IPS-11a (cell line): ENCODE measurements around the gene ANKRD6.
"Not testable (repeated sequence)": the region's sequence is repeated elsewhere in the genome, so short reads cannot be mapped to it uniquely, and the experiment has no call there.

ENCODE experiments used
- H3K4me3 ChIP-seq: one replicate; pipeline ENCODE4 v1.5.1; 2013; ENCODE audit warnings: low read depth, low read length, control low read depth

Gene ANKRD6

DNA sequence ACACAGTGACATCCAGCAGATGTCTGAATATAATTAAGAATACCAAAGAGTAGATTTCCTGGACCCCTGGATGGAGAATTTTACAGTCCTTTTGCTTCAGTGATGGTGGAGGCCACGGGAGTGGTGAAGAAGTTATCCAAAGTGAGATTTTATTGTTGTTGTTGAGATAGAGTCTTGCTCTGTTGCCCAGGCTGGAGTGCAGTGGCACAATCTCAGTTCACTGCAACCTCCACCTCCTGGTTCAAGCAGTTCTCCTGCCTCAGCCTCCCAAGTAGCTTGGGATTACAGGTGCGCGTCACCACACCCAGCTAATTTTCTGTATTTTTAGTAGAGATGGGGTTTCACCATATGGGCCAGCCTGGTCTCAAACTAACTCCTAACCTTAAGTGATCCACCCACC is 208.6 kb downstream of the ANKRD6 start:
- H3K4me3 ChIP-seq = not testable (repeated sequence)

DNA sequence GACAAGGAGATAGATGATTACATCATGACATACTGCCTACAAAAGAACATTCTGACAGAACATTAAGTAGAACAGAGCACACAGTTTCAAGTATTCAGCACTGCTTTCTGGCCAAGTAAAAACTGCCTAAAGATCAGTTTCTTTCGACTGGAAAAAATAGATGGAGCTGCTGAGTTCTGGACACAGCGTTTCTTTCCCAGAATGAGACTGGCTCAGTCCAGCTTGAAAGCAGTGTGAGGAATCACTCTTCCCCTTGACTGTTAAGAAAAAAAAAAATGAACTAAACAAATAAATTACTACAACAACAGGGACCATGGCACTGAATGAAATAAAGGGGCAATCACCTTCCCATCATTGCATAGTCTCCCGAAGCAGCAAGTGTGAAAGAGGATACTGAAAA is 210.0 kb downstream of the ANKRD6 start:
- H3K4me3 ChIP-seq = no peak overlapping the region

DNA sequence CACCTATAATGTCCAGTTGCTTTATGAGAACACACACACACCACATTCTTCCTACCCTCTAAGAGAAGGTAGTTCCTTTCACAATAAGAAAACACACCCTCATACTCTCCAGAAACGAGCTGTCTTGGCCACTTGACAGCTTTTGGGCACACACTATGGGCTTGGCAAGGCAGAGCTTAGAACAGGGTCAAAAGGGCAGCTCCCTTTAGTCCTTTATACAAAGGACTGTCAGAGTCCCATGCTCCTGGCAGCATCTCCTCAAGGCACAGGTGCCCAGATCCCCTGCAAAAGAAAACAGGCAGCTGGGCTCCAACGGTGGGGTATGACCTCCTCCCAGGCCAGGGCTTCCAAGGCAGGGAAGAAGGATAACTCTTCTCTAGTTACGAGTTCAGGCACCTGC is 210.5 kb downstream of the ANKRD6 start:
- no peak overlapping the region for H3K4me3 ChIP-seq

DNA sequence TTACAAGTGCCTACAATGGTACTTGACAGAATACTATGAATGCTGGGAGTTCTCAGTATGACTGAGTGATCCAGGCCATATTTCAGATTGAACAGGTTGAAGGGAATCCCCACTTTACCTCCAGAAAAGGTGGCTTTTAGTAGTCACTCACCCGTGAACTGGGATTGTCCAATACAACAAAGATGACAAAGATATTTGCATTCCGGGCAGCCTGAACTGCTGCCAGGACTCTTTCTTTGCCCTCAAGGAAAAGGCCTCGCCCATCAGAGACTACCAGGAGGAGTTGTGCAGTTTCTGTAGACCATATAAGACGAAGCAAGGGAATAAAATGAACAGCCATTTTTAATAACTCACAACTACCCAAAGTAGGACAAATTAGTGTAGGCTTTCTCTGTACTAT is 211.9 kb downstream of the ANKRD6 start:
- no peak overlapping the region for H3K4me3 ChIP-seq

DNA sequence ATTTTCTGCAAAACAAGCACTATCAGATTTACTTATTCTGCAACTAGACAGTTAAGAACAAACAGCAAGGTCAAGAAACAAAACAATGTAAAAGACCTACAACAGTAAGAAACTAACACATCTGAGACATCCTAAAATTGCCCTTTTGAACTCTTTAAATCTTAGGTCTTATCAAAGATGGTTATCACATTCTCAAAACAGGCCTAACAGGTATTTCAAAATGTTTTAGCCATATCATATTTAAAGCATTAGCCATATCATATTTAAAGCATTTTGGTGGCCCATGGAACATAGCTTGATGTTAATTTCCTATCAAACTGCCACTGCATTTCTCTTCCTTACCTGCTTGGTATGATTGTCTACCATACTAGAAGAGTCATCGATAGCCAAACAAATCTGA is 216.7 kb downstream of the ANKRD6 start:
- H3K4me3 ChIP-seq = no peak overlapping the region

DNA sequence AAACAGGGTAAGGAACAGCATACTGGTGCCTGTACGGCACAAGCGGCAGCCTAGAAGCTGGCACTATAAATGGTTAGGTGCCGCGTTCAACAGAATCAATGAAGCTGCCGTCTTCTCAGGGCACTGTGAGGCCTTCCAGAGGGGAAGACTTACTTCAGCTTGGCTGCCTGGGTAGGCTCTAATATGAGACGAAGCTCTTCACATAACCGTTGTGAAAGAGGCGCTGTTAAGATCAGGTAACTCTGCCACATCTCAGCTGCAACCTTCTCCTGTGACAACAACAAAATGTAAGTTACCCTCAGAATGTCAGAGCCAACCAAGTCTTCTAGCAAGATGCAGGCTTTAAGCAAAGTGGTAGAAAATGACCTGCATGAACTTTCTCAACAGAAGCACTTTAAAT is 217.6 kb downstream of the ANKRD6 start:
- H3K4me3 ChIP-seq = no peak overlapping the region

DNA sequence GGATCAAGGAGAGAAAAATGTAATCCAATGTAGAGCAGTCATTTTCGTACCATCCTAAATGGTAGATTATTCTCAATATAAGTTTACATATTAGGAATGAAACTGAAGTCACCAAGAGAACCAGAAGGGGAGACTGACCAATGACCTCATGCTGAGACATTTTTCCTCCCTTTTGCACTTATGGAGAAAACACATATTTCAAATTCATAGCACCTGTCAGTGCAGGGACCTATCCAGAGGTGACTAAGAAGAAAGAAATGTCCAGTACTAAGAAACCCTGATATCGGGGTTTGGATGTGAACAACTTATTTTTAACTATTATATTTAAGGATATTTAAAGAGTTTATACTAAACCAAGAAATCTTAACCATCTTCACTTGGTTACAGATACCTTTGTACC is 222.2 kb downstream of the ANKRD6 start:
- H3K4me3 ChIP-seq = no peak overlapping the region

DNA sequence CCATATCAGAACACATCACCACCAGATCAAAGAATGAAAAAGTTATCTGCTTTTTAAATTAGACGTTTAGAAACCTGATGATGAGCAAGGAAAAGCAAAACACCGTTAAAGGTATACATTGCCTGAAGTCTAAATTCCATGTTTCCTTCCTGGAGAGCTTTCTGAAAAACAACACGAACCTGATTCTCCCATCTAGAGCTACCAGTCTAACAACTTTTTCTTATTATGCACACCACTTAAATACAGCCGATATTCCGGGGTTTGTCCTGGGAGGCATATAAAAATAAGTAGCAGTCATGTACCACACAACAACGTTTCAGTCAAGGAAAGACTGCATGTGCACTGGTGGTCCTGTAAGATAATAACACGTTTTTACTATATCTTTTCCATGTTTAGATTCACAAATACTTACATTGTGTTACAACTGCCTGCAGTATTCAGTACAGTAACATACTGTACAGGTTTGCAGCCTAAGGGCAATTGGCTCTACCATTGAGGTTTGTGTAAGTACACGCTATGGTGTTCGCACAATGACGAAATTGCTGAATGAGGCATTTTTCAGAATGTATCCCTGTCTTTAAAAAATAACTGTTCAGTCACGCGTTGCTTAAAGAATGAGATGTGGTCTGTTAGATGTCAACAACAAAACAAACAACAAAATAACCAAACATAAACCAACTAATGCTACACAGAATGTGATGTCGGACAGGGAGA is 224.7 kb downstream of the ANKRD6 start:
- H3K4me3 ChIP-seq = no peak overlapping the region

DNA sequence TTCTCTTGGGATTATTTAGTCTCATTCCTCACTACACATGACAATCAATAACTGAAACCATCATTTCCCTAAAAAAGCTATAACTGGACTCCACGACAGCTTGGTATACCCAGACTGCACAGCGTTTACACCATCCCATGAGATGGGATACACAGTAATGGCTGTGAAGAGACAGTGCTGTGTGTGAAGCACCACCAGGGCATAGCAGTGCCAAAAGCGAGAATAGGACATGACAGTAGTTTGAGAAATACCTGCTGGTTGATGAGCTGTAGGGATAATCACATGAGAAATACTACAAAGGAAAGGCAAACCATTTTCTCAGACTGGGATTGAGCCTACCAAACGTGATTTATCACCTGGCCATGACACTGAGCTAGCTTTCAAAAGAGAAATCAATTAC is 228.0 kb downstream of the ANKRD6 start:
- H3K4me3 ChIP-seq = no peak overlapping the region

DNA sequence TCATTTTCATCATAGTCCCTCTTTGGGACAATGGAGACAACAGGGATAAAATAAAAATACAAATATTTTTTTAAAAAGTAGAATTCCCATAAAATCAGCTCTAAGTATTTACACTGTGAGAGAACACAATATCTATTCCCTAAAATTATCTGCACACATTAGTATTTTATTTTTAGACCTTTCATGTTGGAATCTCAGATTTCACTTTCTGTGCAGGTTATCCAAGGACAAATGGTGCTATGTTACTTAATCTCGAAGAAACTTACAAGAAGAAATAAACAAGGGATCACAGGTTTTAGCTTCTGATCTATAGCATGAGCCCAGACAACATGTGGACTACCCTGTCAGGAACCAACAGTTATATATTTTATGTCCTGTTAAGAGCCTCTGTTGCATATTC is 228.6 kb downstream of the ANKRD6 start:
- H3K4me3 ChIP-seq = no peak overlapping the region

DNA sequence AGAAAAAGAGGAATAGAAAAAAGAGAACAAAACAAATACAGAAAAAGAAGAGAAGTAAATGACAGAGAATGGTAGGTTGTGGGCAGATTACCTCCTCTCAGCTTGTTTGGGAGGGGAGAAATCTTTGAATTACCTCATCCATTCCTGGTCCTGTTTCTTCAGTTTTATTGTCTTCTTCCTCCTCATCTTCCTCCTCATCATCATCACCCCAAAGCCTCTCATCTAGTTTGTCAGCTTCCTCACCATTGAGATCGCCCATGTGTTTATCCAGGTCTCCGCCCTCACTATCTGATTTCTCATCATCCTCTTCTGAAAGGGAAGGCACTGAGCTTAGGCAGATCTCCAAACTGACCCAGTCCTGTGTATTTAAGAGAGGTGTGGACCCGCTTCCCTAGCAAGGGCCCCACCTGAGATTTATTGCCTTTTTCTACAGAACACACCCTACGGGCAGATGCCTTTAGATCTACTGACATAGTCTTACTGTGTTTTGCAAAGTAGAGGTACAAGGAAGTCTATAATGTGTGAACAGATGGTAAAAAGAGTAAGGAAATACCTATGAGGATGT is 229.8 kb downstream of the ANKRD6 start:
- no peak overlapping the region for H3K4me3 ChIP-seq

DNA sequence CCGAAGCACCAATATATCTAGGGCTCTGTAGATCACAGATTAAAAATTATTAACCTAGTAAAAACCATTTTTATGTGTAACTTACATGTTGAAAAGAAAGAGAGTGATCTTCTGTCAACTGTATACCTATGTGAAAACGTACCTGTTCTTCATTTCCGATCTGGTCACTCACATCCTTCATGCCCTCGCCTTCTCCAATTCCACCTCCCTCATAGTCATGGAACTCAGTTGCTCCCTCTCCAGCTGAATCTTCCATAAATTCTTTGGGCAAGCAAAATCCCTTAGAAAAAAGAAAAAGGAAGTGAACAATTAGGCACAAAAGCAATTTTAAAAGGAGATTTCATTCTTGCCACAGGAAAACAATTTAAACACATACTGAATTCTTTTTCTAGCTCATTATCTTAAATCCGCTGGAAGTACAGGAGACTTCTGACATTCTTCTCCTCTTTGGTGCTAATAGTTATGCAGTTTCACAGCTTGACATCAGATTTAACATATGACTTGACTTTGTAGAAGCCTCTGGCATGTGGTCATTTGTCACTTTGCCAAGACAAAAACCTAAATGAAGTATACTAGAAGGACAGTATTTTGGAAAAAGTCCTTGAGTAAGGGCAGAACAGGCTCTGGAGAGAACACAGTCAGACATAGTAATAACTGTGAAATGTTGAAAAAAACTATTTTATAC is 235.1 kb downstream of the ANKRD6 start:
- no peak overlapping the region for H3K4me3 ChIP-seq

DNA sequence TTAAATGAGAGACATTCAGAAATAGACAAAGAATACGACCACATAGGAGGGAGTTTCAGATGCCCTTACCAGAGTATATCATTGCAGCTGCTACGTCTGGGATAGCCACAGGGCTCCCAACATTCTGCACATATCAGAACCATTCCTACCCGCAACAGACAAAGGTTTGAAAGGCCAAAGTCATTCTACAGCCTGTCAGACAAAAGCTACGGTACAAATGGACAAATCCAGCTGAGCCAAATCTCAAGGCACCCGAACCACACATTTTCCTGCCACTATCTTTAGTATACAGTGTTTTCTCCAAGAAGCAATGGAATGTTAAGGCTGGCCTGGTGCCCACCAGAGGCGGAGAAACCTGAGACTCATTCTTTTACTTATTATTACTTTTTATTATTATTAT is 236.1 kb downstream of the ANKRD6 start:
- H3K4me3 ChIP-seq = no peak overlapping the region

DNA sequence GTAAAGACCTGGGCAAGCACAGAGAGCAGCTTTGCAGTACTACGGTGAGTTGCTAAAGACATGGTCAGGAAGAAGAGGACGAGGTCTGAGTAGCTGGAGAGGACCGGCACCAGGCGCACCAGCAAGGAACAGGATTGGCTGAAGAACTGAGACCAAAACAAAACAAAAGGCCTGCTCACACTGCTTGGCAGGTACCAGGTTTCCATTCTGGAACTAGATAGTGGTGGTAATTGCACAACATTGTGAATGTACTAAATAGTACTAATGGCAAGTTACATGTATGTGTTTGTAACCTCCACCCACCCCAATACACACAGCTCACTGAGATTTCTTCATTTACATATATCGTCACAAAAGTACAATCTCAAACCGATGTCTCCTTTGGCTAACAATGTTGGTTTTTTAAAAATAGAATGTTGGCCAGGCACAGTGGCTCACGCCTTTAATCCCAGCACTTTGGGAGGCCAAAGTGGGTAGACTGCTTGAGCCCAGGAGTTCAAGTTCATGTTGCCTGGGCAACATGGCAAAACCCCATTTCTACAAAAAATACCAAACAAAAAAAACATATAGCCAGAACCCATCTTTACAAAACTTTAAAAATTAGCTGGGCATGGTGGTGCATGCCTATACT is 238.1 kb downstream of the ANKRD6 start:
- H3K4me3 ChIP-seq = no peak overlapping the region

DNA sequence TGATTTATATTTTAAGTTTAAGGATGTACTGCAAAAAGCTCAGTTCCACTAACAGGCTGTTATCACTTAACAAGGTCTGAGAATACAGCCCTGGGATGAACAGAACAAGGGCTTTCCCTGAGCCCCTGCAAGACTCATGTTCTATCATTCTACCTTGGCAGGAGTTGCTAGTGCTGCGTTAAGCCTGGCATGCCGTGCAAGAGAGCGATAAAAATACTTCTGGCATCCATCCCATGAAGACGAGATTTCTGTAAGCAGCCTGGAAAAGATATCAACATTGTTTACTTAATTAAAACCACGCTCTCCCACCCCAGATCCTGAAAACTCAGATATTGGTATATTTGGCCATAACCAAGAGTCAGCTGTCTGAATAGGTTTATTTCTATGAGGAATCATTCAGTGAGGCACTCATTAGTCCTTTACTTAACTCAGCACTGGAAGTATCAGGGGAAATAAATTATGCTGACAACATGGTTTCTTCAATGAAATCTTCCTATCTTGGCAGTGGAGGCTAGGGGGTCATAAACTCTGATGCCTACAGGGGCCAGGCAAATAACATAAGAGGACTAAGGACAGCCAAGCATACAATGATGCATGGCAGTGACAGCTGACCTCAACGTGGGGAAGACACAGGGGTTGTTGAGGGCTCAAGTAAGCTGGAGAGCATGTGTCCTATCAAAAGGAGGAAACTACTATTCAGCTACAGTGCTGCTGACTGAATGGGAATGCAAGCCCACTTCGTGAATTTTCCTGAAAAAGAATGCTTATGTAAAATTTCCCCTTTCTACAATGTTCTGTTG is 243.2 kb downstream of the ANKRD6 start:
- H3K4me3 ChIP-seq = no peak overlapping the region

DNA sequence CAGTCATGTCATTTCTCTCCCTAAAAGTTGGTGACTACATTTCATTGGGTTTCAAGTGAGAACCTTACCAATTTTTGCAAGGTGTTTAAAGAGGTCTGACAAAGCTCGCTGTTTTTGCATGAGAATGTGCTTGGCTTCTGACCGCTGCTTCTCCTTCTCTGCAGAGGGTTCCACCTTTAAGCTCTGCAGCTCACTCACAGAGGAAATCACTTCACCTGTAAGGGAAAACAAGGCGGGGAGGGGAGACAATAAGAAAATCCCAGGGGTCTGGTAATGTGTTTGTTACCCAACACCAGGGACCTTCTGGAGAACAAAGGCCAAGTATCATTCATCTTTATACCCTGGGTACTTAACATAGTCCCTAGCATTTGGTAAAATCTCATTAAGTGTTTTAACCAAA is 245.6 kb downstream of the ANKRD6 start:
- H3K4me3 ChIP-seq = no peak overlapping the region

DNA sequence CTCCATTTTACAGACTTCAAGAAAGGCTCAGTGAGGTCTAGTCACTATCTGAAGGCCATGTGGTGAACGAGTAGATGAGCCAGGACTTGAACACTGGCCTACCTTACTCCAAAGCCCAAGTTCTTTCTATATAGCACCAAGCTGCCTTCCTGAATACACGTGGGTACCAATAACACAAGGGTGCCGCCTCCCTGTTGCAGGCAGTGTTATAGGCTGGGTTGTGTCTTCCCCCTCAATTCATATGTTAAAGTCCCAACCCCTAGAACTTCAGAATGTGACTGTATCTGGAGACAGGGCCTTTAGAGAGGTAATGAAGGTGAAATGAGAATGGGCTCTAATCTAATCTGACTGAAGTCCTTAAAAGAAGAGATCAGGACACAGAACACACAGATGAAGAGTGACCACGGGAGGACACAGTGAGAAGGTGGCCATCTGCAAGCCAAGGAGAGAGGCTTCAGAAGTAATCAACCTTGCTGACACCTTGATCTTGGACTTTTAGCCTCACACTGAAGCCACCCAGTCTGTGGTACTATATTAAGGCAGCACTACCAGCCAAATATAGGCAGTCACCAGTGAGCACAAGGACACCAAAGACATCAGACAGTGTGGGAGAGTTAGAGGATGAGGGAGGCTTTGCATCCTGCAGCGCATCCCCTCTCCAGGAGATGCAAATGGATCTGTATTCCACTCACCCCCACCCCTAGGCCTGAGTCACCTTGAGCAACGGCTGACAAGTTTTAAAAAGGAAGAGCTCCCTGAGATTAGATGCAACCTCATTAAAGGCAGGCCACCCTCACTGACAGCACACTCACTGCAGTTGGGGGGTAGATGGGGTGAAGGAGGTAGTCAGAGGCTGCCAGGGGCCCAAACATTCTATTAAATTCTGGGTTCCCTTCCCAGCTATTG is 246.5 kb downstream of the ANKRD6 start:
- H3K4me3 ChIP-seq = no peak overlapping the region

DNA sequence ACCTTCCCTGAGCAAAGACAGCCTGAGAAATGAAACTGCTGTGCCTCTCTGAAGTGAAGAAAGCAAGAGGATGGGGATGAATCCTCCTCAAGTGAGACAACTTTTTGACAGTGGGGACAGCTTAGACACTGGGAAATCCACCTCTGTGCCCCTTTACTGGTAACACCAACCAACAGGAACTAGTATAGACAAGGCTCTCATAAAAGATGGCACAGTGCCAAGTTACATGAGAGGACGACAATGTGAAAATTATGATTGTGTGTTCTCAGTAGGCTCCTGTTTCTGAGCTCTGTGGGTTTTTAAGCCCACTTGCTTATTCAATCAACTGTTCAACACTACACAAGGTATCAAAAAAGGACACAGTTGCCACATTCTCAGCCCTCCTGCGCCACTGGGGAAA is 247.2 kb downstream of the ANKRD6 start:
- H3K4me3 ChIP-seq = no peak overlapping the region

DNA sequence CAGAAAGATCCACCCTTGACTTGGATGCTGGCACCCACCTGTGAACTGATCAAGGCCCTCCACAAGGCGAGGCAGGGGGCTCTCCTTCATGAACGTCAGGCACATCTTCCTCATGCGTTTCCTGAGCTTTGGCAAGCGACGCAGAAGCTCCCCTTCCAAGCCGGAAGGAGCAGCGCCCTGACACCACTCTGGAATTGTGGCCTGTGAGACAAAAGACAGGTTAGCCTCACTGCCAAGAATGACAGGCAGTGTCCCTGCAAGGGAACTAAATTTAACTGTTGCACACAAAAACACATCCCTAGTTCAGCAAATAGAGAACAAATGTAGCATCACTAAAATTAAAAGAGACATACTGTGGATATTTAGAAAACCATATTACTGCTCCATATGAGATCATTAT is 247.6 kb downstream of the ANKRD6 start:
- H3K4me3 ChIP-seq = no peak overlapping the region

DNA sequence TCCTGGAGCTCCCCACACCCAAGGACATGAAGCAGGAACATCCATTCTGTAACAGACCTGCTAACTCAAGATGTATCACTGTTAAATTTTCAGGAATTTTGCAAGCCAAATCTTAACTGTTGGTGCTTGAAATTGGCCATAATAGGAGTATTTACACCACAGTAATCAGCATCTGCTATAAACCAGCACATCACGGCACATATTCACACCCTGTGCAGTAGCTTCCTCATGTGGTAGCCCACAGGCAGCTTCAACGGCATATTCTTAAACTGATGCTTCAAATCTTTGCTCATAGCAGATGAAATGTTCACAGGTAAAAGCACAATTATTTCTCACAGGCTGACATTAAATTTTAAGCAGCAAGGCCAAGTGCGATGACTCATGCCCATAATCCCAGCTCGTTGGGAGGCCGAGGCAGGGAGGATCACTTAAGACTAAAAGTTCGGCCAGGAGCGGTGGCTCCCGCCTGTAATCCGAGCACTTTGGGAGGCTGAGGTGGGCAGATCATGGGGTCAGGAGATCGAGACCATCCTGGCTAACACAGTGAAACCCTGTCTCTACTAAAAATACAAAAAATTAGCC is 249.1 kb downstream of the ANKRD6 start:
- H3K4me3 ChIP-seq = no peak overlapping the region
